ENCODE results near the gene EHBP1.

The EHBP1 gene

GRCh38 chr2:62826141-62826540 lies 120.6 kb downstream of the EHBP1 start:
- DNase-seq: no peak

- DNase-seq: no peak
Measured at GRCh38 chr2:62826953-62827675, 121.6 kb downstream of the EHBP1 start.

GRCh38 chr2:62831729-62832128 lies 126.2 kb downstream of the EHBP1 start:
- peak; percentile 73 for DNase-seq

DNA sequence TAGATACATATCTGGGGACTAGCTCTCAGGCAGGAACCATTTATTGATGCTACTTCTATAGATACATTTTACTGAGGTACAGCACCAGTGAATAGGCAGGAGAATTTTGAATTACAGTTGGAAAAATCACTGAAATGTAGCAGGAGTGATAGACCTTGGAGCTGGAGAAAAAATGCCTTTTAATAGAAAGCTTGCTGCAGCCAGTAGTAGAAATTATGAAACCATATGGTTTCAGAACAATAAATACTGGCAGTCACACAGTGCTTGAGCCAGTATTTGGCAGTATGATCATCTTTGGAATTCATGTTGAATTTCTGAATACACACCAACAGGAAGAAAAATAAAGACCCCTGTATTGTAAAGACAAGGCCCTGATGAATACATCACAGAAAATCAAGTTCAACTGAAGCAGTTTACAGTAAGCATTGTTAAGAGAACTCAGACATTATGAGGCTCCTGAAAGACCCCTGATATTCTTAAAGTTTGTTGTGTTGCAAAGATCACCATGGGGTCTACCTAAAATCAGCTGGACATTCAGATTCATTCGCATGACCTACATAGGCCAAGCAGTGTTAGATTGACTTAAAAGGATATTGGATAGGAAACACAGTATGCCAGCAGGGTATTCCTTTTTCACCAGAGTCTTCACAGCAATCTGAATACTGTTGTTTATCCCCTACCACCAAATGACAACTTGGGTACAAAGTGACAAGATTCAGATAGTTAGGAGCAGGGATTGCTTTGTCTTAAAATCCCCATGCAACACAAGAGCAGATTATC lies 139.0 kb downstream of the EHBP1 start:
- DNase-seq: no peak

DNA sequence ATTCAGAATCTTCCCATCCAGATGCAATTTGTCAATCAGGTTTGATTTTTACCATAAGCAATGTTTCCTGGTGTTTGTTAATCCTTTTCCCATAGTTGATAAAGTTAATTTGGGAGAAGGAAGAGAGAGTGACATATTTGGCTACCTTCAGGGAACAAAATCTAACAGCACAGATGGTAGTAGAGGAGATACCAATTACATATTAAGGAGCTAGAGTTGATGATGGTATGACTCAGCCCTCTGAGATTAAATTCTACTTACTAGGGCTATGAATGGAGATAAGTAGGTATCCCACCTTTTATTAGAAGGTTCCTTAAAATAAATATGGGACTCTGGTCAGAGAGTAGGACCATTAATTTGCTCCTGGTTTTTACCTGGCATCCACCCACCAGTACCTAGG lies 139.7 kb downstream of the EHBP1 start:
- no peak for DNase-seq

DNA sequence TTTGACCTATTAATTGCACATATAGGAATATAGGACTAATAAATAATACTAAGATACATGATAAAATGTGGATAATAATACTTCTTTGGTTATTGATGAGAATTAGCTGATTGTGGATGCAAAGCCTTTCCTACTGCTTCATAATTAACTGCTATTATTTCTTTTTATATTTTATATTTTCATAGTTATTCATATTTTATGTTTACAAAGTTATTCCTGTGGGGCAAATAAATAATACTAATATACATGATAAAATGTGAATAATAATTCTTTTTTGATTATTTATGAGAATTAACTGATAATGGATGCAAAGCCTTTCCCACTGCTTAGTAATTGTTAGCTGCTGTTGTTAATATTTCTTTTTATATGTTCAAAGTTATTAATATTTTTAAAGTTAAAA lies 146.7 kb downstream of the EHBP1 start:
- no peak for DNase-seq

- no peak for DNase-seq
Measured at GRCh38 chr2:62854600-62855514, 149.3 kb downstream of the EHBP1 start.

GRCh38 chr2:62856228-62857040 lies 150.9 kb downstream of the EHBP1 start:
- no peak for DNase-seq

- DNase-seq: no peak
Measured at GRCh38 chr2:62857139-62857931, 151.8 kb downstream of the EHBP1 start.

- no peak for DNase-seq
Measured at GRCh38 chr2:62858231-62858832, 152.8 kb downstream of the EHBP1 start.

DNA sequence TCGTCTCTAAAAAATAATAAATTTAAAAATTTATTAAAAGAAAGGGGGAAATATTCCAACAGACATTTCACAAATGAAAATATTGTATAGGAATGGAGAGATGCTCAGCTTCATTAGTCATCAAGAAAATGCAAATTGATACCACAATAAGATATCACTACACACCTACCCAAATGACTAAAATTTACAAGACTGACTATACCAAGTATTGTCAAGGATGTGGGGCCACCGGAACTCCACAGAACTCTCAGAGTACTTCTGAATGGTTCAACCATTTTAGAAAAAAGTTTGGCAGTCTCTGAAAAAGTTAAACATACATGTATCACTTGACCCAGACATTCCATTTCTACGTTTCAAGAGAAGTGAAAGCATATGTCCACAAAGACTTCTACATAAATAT lies 163.4 kb downstream of the EHBP1 start:
- peak; percentile 52 for DNase-seq

DNA sequence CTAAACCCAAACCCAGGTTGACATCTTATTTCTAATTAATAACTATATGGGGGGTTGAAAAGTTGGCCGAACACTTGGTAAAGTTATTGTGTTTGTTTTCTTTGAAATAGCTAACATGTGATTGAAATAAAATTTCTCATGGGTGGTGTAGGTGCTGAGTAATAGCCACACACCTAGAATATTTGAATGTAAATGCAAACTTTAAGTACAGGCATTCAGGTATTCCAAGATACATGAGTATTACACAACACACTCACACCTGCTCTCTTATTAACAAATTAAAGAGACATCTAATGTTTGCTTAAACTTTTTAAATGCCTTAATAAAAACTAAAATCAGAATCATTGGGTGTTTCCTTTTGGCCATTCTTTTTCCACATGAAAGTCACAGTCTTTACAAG lies 165.5 kb downstream of the EHBP1 start:
- no peak for DNase-seq

GRCh38 chr2:62871506-62871905 lies 166.0 kb downstream of the EHBP1 start:
- no peak for DNase-seq

DNA sequence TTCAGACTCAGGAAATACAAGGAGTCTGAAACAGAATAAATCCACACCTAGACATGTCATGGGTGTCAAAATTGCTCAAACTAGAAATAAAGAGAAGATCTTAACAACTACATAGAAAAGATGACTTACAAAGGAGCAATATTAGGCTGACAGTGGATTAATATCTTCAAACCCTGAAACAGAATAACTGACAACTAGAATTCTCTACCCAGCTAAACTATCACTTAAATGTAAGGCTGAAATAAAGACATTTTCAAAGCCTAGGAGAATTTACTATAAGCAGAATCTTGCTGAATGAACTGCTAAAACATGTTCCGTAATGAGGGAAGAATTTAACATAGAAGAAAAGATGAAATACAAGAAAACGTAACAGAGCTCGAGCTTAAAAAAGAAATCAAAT lies 168.1 kb downstream of the EHBP1 start:
- no peak for DNase-seq

- no peak for DNase-seq
Measured at GRCh38 chr2:62874881-62875383, 169.4 kb downstream of the EHBP1 start.

- DNase-seq: no peak
Measured at GRCh38 chr2:62881162-62881795, 175.8 kb downstream of the EHBP1 start.

GRCh38 chr2:62883629-62884028 lies 178.1 kb downstream of the EHBP1 start:
- DNase-seq: no peak

- no peak for DNase-seq
Measured at GRCh38 chr2:62884086-62884485, 178.6 kb downstream of the EHBP1 start.

DNA sequence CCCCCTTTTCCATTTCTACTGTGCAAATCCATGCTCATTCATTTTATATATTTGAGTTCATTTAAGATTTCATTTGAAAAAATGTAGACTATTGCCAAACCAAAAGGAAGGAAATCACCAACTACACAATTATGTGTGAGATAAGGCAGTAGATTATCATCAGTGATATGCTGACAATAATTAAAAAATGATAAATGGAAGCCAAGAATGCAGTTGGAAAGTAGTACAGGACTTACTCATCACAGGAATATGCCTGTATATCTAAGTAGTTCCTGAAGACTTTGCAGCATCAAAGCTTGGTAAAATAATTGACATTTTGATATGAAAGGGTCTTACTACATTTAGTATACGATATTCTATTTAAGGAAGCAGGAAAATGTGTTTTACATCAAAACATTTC lies 179.0 kb downstream of the EHBP1 start:
- DNase-seq: no peak

- DNase-seq: no peak
Measured at GRCh38 chr2:62894966-62895631, 189.6 kb downstream of the EHBP1 start.

All from activated CD4-positive, alpha-beta T cell treated with anti-CD3 and anti-CD28 coated beads, Interleukin-10, Interleukin-2, amounts not matched to agents 100 ng/mL and 50 ng/mL, durations not matched to agents 16 hours and 8 hours (primary cell).